22Rv1 (cell line): ENCODE measurements around the gene DMRTB1.

Experiments
- CTCF ChIP-seq: fragments of 450-650 bp; IDR thresholded peaks from 2 replicates; pipeline ENCODE4 v1.5.1; 2017; ENCODE audit warnings: mild to moderate bottlenecking
- ZFX ChIP-seq: fragments of 450-650 bp; IDR thresholded peaks from 2 replicates; pipeline ENCODE4 v1.6.1; 2017; ENCODE audit warnings: antibody characterized with exemption, borderline replicate concordance

GRCh38 chr1:53448241-53448841 is 10.9 kb upstream of the DMRTB1 start:
- no peak for TF ChIP-seq CTCF
- no peak for TF ChIP-seq ZFX
